ENCODE data around the gene XIRP1.

DNA sequence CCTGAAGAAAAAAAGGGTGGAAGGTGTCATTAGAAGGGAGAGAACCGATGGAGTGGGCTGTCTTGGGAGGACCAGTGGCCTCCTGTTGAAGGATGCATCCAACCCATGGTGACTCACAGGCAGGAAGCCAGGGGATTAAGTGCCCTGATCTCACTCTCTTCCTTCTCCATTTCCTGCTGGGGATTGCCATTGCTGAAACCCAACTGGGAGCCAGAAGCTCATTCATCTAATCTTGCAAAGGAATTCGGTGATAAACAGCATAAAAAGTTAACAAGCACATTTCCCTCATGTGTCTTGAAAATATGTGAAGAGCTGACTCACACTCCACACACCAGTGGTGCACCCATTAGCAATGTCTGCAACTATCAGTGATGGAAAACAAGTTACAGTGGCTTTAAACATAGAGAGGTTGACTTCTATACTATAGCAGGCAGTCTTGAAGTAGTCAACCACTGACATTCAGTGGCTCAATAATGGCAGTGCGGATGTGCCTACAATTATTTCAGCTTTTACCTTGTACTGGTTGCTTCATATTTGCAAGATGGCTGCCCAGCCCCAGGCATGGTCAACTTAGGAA is 26.2 kb downstream of the XIRP1 start:
- no peak for TF ChIP-seq ZFP30 (CRISPR knock-in tag; IDR thresholded peaks at IDR 0.05)
- no peak for TF ChIP-seq TOX (CRISPR knock-in tag; IDR thresholded peaks at IDR 0.05; ENCODE audit: borderline replicate concordance)
- TF ChIP-seq, protein P1, sequence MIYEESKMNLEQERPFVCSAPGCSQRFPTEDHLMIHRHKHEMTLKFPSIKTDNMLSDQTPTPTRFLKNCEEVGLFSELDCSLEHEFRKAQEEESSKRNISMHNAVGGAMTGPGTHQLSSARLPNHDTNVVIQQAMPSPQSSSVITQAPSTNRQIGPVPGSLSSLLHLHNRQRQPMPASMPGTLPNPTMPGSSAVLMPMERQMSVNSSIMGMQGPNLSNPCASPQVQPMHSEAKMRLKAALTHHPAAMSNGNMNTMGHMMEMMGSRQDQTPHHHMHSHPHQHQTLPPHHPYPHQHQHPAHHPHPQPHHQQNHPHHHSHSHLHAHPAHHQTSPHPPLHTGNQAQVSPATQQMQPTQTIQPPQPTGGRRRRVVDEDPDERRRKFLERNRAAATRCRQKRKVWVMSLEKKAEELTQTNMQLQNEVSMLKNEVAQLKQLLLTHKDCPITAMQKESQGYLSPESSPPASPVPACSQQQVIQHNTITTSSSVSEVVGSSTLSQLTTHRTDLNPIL (CRISPR knock-in tag; IDR thresholded peaks at IDR 0.05; ENCODE audit: low read depth): no peak
- TF ChIP-seq ZNF70 (CRISPR knock-in tag; IDR thresholded peaks at IDR 0.05): no peak
- no peak for TF ChIP-seq RARB (CRISPR knock-in tag; IDR thresholded peaks at IDR 0.05)
- no peak for TF ChIP-seq PPARA (CRISPR knock-in tag; IDR thresholded peaks at IDR 0.05; ENCODE audit: borderline replicate concordance)
- no peak for TF ChIP-seq ZFP3 (CRISPR knock-in tag; IDR thresholded peaks at IDR 0.05)
- no peak for TF ChIP-seq ZNF565 (CRISPR knock-in tag; conservative IDR thresholded peaks at IDR 0.05; ENCODE audit: low read depth)
- TF ChIP-seq, protein P2, sequence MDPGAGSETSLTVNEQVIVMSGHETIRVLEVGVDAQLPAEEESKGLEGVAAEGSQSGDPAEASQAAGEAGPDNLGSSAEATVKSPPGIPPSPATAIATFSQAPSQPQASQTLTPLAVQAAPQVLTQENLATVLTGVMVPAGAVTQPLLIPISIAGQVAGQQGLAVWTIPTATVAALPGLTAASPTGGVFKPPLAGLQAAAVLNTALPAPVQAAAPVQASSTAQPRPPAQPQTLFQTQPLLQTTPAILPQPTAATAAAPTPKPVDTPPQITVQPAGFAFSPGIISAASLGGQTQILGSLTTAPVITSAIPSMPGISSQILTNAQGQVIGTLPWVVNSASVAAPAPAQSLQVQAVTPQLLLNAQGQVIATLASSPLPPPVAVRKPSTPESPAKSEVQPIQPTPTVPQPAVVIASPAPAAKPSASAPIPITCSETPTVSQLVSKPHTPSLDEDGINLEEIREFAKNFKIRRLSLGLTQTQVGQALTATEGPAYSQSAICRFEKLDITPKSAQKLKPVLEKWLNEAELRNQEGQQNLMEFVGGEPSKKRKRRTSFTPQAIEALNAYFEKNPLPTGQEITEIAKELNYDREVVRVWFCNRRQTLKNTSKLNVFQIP (CRISPR knock-in tag; IDR thresholded peaks at IDR 0.05; ENCODE audit: borderline replicate concordance, low read depth): no peak
- no peak for TF ChIP-seq ZNF8 (CRISPR knock-in tag; IDR thresholded peaks at IDR 0.05)
